Measurements from ENCODE around the gene PUS1. TPM values are rescaled to one million over a fixed set of nuclear protein-coding genes. Genes with fewer than 3 reads are reported as not detected.

PUS1 gene
- total RNA-seq, 1 donor from 2014 or later: 7.7 TPM

DNA sequence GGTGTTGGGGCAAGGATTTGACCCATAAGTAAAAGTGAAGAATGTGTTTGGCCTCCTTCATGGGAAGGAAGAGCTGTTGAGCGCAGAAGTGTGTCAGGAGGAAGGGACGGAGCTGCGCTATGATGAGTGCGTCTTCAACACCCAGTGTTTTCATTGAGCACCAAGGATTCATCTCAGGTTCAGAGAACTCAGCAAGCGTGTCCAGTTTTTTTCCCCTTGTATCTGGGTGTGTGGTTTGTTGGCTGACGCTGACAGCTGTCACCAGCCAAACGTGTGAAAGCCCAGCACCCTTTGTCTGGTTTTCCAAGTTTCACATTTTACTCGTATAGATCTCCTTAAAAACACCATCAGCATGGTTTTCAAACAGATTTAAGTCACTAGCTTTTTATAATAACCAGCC is 33.0 kb downstream of the PUS1 start:
- Histone ChIP-seq H3K4me3 (no peak overlapping the region), H3K4me1 (peaks cover 68% of the 10 kb centered on the region), H3K36me3 (peaks cover 8% of the 10 kb centered on the region), H3K27me3 (ENCODE audit: low read depth) (no peaks in the 10 kb centered on the region), H3K9me3 (replicated peaks) (no peaks in the 10 kb centered on the region), H3K27ac (replicated peaks) (peak overlapping the region; percentile 3)
- DNase-seq: no peak
- intact Hi-C loops (cut with micrococcal nuclease): no loop called here
- TF ChIP-seq, protein P1, sequence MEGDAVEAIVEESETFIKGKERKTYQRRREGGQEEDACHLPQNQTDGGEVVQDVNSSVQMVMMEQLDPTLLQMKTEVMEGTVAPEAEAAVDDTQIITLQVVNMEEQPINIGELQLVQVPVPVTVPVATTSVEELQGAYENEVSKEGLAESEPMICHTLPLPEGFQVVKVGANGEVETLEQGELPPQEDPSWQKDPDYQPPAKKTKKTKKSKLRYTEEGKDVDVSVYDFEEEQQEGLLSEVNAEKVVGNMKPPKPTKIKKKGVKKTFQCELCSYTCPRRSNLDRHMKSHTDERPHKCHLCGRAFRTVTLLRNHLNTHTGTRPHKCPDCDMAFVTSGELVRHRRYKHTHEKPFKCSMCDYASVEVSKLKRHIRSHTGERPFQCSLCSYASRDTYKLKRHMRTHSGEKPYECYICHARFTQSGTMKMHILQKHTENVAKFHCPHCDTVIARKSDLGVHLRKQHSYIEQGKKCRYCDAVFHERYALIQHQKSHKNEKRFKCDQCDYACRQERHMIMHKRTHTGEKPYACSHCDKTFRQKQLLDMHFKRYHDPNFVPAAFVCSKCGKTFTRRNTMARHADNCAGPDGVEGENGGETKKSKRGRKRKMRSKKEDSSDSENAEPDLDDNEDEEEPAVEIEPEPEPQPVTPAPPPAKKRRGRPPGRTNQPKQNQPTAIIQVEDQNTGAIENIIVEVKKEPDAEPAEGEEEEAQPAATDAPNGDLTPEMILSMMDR (IDR thresholded peaks at IDR 0.05; ENCODE audit: borderline replicate concordance): no peak

DNA sequence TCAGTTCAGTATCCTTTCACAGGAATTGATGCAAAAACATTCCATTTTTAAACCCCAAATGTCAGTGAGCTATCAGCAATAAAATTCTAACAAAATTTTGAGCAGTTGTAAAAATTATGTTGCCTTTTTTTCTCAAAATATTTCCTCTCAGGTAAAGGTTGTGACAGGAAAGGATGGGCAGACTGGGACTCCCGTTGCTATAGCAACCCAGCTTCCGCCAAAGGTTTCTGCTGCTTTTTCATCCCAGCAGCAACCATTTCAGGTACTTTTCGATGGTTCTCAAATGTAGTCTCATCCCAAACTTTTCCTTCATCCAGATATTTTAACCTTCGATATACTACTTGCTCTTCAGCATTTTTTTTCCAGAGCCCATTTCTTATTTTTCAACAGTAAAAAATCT is 34.3 kb downstream of the PUS1 start:
- no peaks in the 10 kb centered on the region for H3K27me3 ChIP-seq (ENCODE audit: low read depth)
- peaks cover 58% of the 10 kb centered on the region for H3K4me1 ChIP-seq

DNA sequence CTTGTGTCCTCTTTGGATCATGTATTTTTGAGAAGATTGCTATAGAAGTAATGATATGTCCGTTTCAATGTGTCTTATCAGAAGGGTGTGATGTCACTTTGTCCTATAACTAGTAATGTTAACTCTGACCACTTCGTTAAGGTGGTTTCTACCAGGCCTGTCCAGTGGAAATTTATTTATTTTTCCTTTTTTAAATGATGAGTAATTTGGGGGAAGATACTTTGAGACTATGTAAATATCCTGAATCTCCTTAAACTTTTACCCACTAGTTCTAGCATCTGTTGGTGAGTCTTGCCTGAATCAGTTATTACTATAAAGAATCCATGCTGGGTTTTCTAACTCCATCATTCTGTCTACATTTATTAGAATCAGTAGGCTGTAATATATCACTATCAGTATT is 36.0 kb downstream of the PUS1 start:
- intact Hi-C loops (cut with micrococcal nuclease): no loop called here

More for the DNA sequence above, 34.3 kb downstream of the PUS1 start:
- peaks cover 8% of the 10 kb centered on the region for H3K36me3 ChIP-seq
- H3K9me3 ChIP-seq (replicated peaks): no peaks in the 10 kb centered on the region
- DNase-seq: no peak
- intact Hi-C loops (cut with micrococcal nuclease): no loop called here
- no peak overlapping the region for H3K27ac ChIP-seq (replicated peaks)
- no peak overlapping the region for H3K4me3 ChIP-seq
- TF ChIP-seq, protein P1 (IDR thresholded peaks at IDR 0.05; ENCODE audit: borderline replicate concordance): no peak

DNA sequence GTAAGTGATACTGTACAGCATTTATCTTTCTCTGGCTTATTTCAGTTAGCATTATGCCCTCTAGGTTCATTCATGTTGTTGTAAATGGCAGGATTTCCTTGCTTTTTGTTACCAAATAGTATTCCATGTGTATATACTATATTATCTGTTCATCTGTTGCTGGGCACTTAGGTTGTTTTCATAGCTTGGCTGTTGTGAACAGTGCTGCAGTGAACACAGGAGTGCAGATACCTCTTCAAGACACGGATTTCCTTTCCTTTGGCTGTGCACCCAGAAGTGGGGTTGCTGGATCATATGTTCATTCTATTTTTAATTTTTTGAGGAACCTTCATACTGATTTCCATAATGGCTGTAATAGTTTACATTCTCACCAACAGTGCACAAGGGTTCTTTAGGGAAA is 42.1 kb downstream of the PUS1 start:
- TF ChIP-seq, protein P1 (IDR thresholded peaks at IDR 0.05; ENCODE audit: borderline replicate concordance): no peak
- DNase-seq: no peak
- Histone ChIP-seq H3K27ac (replicated peaks) (no peak overlapping the region), H3K36me3 (no peaks in the 10 kb centered on the region), H3K9me3 (replicated peaks) (no peaks in the 10 kb centered on the region), H3K4me3 (no peak overlapping the region), H3K27me3 (ENCODE audit: low read depth) (no peaks in the 10 kb centered on the region), H3K4me1 (peaks cover 13% of the 10 kb centered on the region)
- intact Hi-C loops (cut with micrococcal nuclease): no loop called here

More for the DNA sequence above, 36.0 kb downstream of the PUS1 start:
- Histone ChIP-seq H3K27ac (replicated peaks) (no peak overlapping the region), H3K36me3 (peaks cover 8% of the 10 kb centered on the region), H3K27me3 (ENCODE audit: low read depth) (no peaks in the 10 kb centered on the region), H3K9me3 (replicated peaks) (no peaks in the 10 kb centered on the region), H3K4me3 (no peak overlapping the region), H3K4me1 (peaks cover 41% of the 10 kb centered on the region)
- TF ChIP-seq, protein P1 (IDR thresholded peaks at IDR 0.05; ENCODE audit: borderline replicate concordance): no peak
- no peak for DNase-seq

DNA sequence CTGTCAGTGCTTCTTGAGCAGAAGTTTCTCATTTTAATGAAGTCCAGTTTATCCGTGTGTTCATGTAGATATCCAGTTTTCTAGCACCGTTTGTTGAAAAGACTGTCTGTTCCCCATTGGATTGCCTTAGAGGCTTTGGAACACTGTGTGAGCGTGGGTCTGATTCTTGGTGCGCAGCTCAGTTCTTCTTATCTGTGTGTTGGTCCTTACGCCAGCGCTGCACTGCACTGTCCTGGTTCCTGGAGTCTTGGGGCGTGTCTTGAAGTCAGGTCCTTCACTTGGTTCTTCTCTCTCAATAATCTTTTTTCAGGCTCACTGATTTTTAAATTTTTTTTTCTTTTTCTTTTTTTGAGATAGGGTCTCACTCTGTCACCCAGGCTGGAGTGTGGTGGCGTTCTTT is 46.2 kb downstream of the PUS1 start:
- H3K36me3 ChIP-seq: peaks cover 9% of the 10 kb centered on the region
- intact Hi-C loops (cut with micrococcal nuclease): no loop called here
- peaks cover 13% of the 10 kb centered on the region for H3K4me1 ChIP-seq
- TF ChIP-seq, protein P1 (IDR thresholded peaks at IDR 0.05; ENCODE audit: borderline replicate concordance): no peak
- no peaks in the 10 kb centered on the region for H3K27me3 ChIP-seq (ENCODE audit: low read depth)
- DNase-seq: no peak
- no peaks in the 10 kb centered on the region for H3K9me3 ChIP-seq (replicated peaks)
- no peak overlapping the region for H3K4me3 ChIP-seq
- H3K27ac ChIP-seq (replicated peaks): no peak overlapping the region

DNA sequence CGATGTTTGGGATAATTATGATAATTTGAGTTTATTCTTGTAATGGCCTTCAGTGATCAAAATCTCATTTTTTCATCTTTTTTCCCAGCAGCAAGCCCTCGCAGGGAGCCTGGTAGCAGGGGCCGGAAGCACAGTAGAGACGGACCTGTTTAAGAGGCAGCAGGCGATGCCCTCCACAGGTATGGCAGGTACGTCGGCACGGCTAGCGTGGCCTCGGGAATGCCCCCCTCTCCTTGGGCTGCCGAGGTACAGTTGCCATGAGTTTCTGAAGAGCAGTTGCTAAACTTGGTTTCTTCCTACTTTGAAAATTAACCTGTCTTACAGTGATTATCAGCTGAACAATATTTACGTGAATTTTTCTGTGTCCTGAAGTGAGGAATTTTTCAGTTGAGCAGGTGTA is 50.5 kb downstream of the PUS1 start:
- H3K4me3 ChIP-seq: no peak overlapping the region
- H3K9me3 ChIP-seq (replicated peaks): no peaks in the 10 kb centered on the region
- no peak for DNase-seq
- TF ChIP-seq, protein P1 (IDR thresholded peaks at IDR 0.05; ENCODE audit: borderline replicate concordance): no peak
- peaks cover 52% of the 10 kb centered on the region for H3K36me3 ChIP-seq
- H3K4me1 ChIP-seq: no peaks in the 10 kb centered on the region
- no peak overlapping the region for H3K27ac ChIP-seq (replicated peaks)
- no peaks in the 10 kb centered on the region for H3K27me3 ChIP-seq (ENCODE audit: low read depth)
- intact Hi-C loops (cut with micrococcal nuclease): no loop called here

Measured in left ventricle myocardium inferior (tissue), 1 donor.